Right lobe of liver (tissue), 6 donors: ENCODE data around the gene NUP188. TPM values are rescaled to one million over a fixed set of nuclear protein-coding genes. Genes with fewer than 3 reads are reported as not detected.

ENCODE experiments used
- ATAC-seq, 4 donors: fragments of 200-7000 bp; cut with Tn5 transposase; one replicate each; pipeline ENCODE4 v1.9.1; 2020; ENCODE audit warnings: mild to moderate bottlenecking in 4 of 4, moderate library complexity in 4 of 4
- DNase-seq, 3 donors: peaks; one replicate each; pipeline ENCODE4 v3.0.0-alpha.2; 2020
- H3K27ac ChIP-seq, 3 donors: fragments of 200-600 bp; one replicate each; pipeline ENCODE4 v1.8.0; 2022
- H3K27me3 ChIP-seq, 2 donors: fragments of 200-600 bp; one replicate each; pipeline ENCODE4 v1.8.0; 2022
- H3K36me3 ChIP-seq, 4 donors: fragments of 200-600 bp; sonication (generic) in 1 of 4; one replicate each; pipeline versions ENCODE4 v1.5.1 to v1.8.0; 2017 to 2022; ENCODE audit warnings: control low read depth in 1 of 4
- H3K4me1 ChIP-seq, 4 donors: fragments of 200-600 bp; sonication (generic) in 1 of 4; one replicate each; pipeline versions ENCODE4 v1.5.1 to v1.8.0; 2017 to 2022; ENCODE audit warnings: control low read depth in 1 of 4
- H3K4me3 ChIP-seq, 3 donors: fragments of 200-600 bp; one replicate each; pipeline ENCODE4 v1.8.0; 2022
- H3K9me3 ChIP-seq, 4 donors: fragments of 200-600 bp; sonication (generic) in 1 of 4; one replicate each; pipeline versions ENCODE4 v1.5.1 to v1.8.0; 2017 to 2022; ENCODE audit warnings: control low read depth in 1 of 4
- POLR2A ChIP-seq: fragments of 450-650 bp; IDR thresholded peaks from one replicate; pipeline ENCODE4 v1.6.1; 2017; ENCODE audit warnings: antibody characterized with exemption, mild to moderate bottlenecking
- WGBS: methylation state at CpG from one replicate; pipeline ENCODE4 v1.1.6; 2018; ENCODE audit warnings: low coverage, low lambda C conversion rate; ENCODE audit not compliant: insufficient coverage; ENCODE audit errors: missing lambda C conversion rate; 5-methylcytosine and 5-hydroxymethylcytosine counted together
- intact Hi-C, 2 donors: fragments of 100-400 bp; cut with DNase I; formaldehyde crosslinking; loops; one replicate each; pipeline versions ENCODE4 v1.11.2 to v1.14.1; 2022
- total RNA-seq, 6 experiments: library from RNA; depleted of rRNA in 2 of 6; stranded (reverse); fragments of >200 nt in 2 of 6; fragmentation: NEBNext Ultra II Directional in 3 of 6; extraction: Animal tissue kit (Norgen Biotek cat#: 25700) in 3 of 6; gene quantifications; one replicate each; pipeline versions ENCODE4 v1.1.0 to v1.2.4, GENCODE V29; 2016 to 2023
- TF ChIP-seq, protein P1 (sequence below), 4 donors: fragments of 200-600 bp in 3 of 4; fragments of 450-650 bp in 1 of 4; IDR thresholded peaks; one replicate each; pipeline versions ENCODE4 v1.5.1 to v1.8.0; 2016 to 2022; ENCODE audit warnings: antibody characterized with exemption in 4 of 4, mild to moderate bottlenecking in 2 of 4
- donor health status: DM: no; HTN: yes; CAD: no.
- donor health status: DM: no; HTN: no; CAD: no.
- donor health status: DM: no; HTN: no; CAD: no.
- donor health status: DM: no; HTN: yes; CAD: no.
- donor health status: DM: no; HTN: yes; CAD: no.

NUP188 gene
- total RNA-seq, 6 experiments from 2014 or later: 10.5 to 18.7 (median 15.6) TPM

DNA sequence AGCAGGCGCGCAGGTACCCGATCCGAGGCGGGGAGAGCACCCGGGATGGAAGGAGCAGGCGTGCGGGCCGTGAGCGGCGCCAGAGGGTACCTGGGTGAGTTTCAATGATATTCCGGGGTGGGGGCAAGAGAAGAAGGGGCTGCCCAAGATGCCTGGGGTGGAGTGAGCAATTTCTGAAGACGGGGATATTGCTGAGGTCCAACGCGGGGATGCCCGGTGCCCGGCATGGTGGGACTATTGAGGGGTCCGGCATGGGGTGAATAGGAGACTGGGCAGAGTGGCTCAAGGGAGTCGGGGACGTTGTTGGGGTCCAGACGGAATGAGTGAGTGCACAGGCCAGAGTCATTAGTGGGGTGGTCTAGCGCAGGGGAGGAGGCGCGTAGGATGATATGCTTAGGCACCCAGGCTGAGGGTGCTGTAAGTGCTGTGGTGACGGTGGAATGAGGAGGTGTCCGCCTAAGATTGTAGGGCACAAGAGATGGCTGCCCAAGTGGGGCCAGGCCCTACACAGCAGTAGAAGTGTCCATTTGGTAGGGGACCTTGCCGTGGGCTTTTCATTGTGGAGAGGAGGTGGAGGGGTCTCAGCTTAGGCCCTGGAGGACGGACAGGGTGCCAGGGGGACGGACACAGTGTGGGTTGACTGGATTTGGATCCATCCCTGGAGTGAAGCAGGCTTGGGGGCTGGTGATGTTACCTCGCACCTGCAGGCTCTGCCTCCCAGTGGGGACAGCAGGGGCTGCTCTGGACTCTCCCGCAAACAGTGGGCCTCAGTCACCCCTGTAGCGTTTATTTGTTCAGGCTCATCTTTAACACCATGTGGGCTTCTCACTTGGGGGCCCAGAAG, 89.6 kb downstream of the NUP188 start:
- Histone ChIP-seq H3K9me3 (no peaks in the 10 kb centered on the region), H3K36me3 (peaks cover 0 to 13% (median 0%) of the 10 kb centered on the region in 4 donors), H3K4me3 (peak overlapping the region; percentile 73 to 99 (median 84)), H3K27me3 (no peaks in the 10 kb centered on the region), H3K27ac (peak overlapping the region in 2 of 3 donors; percentile 12 to 55), H3K4me1 (peaks cover 0 to 17% (median 5%) of the 10 kb centered on the region in 4 donors)
- ATAC-seq: no peak
- intact Hi-C loops: no loop called here
- no peak for DNase-seq
- WGBS: 4% methylated on average over 26 of the region's 32 CpGs
- no peak for TF ChIP-seq POLR2A
- TF ChIP-seq, protein P1, sequence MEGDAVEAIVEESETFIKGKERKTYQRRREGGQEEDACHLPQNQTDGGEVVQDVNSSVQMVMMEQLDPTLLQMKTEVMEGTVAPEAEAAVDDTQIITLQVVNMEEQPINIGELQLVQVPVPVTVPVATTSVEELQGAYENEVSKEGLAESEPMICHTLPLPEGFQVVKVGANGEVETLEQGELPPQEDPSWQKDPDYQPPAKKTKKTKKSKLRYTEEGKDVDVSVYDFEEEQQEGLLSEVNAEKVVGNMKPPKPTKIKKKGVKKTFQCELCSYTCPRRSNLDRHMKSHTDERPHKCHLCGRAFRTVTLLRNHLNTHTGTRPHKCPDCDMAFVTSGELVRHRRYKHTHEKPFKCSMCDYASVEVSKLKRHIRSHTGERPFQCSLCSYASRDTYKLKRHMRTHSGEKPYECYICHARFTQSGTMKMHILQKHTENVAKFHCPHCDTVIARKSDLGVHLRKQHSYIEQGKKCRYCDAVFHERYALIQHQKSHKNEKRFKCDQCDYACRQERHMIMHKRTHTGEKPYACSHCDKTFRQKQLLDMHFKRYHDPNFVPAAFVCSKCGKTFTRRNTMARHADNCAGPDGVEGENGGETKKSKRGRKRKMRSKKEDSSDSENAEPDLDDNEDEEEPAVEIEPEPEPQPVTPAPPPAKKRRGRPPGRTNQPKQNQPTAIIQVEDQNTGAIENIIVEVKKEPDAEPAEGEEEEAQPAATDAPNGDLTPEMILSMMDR (IDR thresholded peaks at IDR 0.05): no peak

DNA sequence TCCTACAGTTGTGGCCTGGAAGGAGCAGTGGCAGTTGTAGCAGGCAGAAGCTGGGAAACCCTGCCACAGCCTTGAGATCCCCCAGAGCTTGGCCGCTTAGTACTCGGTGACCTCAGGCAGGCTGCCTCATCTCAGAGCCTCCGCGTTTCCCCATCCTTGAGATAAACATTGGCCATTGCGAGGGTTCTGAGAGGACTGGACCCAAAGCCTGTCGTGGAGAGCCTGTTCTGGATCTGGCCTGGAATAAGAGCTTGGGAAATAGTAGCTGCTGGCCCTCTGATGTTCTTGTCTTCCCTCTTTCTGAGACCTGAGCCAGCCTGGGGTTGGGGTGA, 90.2 kb downstream of the NUP188 start:
- peaks cover 0 to 17% (median 5%) of the 10 kb centered on the region in 4 donors for H3K4me1 ChIP-seq
- H3K36me3 ChIP-seq: peaks cover 0 to 18% (median 0%) of the 10 kb centered on the region in 4 donors
- intact Hi-C loops: no loop called here
- peak overlapping the region in 2 of 3 donors; percentile 73 to 99 for H3K4me3 ChIP-seq
- H3K27me3 ChIP-seq: no peaks in the 10 kb centered on the region
- no peaks in the 10 kb centered on the region for H3K9me3 ChIP-seq
- ATAC-seq (no peak), DNase-seq (no peak)
- TF ChIP-seq POLR2A: no peak
- TF ChIP-seq, protein P1 (IDR thresholded peaks at IDR 0.05): no peak
- no CpG with 5 or more reads among the region's 6 CpGs for WGBS
- peak overlapping the region in 1 of 3 donors; percentile 13 for H3K27ac ChIP-seq

DNA sequence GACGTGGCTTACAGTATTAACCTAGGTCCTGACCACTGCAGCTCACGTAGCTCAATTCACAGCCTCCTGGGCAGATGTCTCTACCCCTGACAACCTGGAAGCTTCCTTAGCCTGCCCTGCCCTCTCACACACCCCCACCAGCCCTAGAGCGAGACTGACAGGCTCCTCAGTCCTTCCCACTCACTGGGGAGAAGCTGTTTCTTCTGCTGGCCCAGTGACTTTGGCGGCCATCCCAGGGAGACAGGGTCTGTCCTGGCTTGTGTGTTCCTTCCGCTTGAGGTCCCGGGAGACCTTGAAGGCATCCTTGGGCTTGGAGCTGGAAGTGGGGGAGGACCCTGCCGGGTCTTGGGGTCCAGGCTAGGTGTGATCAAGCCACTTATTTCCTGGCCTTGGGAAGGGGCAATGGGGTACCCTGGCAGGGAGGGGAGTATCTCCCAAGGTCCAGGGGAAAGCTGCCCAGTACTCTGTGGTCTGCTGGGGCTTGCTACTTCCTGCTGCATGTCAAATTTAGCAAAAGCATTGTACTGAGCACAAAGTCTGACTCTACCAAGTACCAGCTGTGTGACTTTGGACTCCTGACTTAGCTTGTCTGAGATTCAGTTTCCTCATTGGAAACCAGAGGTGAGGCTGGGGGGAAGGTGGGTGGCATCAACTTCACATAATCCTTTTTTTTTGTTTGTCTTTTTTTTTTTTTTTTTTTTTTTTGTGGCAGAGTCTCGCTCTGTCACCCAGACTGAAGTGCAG, 90.8 kb downstream of the NUP188 start:
- intact Hi-C loops: no loop called here
- no peak for TF ChIP-seq POLR2A
- TF ChIP-seq, protein P1 (IDR thresholded peaks at IDR 0.05): no peak
- Histone ChIP-seq H3K9me3 (no peaks in the 10 kb centered on the region), H3K27ac (peak overlapping the region in 1 of 3 donors; percentile 13), H3K4me3 (no peak overlapping the region), H3K27me3 (no peaks in the 10 kb centered on the region), H3K4me1 (peaks cover 0 to 17% (median 5%) of the 10 kb centered on the region in 4 donors), H3K36me3 (peaks cover 0 to 21% (median 0%) of the 10 kb centered on the region in 4 donors)
- ATAC-seq: peak in 2 of 4 donors; percentile 2 to 4
- DNase-seq: no peak
- WGBS: 94% methylated on average over 4 of the region's 8 CpGs

DNA sequence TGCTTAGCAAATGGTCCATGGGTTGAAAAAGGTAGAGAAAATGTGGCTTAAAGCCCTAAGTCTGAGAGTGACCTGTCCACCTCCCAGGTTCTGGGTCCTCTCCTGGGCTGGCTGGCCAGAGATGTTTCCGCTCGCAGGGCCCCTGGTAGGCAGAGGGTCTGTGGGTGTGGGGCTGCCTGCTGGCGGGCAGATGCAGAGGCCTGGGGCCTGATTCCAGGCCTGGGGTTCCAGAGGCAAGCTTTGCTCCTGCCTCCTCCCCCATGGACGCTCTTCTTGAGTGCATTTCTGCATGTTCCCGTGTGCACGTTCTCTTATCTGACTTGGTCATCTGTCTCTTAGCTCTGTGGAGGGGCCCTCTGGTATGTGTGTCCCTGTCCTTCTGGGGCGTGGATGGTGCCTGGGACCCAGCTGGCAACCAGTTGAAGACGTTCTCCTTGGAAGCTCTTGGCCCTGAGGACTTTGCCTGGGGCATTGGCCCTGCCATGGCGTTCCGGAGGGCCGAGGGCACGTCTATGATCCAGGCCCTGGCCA, 92.7 kb downstream of the NUP188 start:
- H3K4me3 ChIP-seq: no peak overlapping the region
- DNase-seq: no peak
- H3K4me1 ChIP-seq: peaks cover 0 to 17% (median 5%) of the 10 kb centered on the region in 4 donors
- peaks cover 0 to 21% (median 0%) of the 10 kb centered on the region in 4 donors for H3K36me3 ChIP-seq
- H3K27ac ChIP-seq: no peak overlapping the region
- intact Hi-C loops: no loop called here
- TF ChIP-seq POLR2A: no peak
- TF ChIP-seq, protein P1 (IDR thresholded peaks at IDR 0.05): no peak
- H3K9me3 ChIP-seq: no peaks in the 10 kb centered on the region
- no peak for ATAC-seq
- WGBS: no CpG with 5 or more reads among the region's 12 CpGs
- H3K27me3 ChIP-seq: no peaks in the 10 kb centered on the region
